ENCODE measurements around the gene AIDA.

GRCh38 chr1:222702210-222702609 lies 10.1 kb downstream of the AIDA start:
- TF ChIP-seq CTCF (conservative IDR thresholded peaks at IDR 0.05; ENCODE audit: low read depth, low read length) (no peak), EZH2phosphoT487 (IDR thresholded peaks at IDR 0.05; ENCODE audit: borderline replicate concordance, low read length) (no peak)
